ENCODE results near the gene PLXNA4. TPM values are rescaled to one million over a fixed set of nuclear protein-coding genes. Genes with fewer than 3 reads are reported as not detected.

PLXNA4 gene
- total RNA-seq, 2 experiments from 2014 or later = 0.12 to 0.29 TPM

GRCh38 chr7:132245539-132245938, 330.7 kb downstream of the PLXNA4 start:
- Mint-ChIP-seq H3K27me3 (peaks cover 16% of the 10 kb centered on the region), H3K9me3 (peaks cover 8% of the 10 kb centered on the region), H3K4me1 (no peaks in the 10 kb centered on the region)

GRCh38 chr7:132244903-132245480, 331.3 kb downstream of the PLXNA4 start:
- H3K4me3 Mint-ChIP-seq = no peak overlapping the region
- H3K36me3 Mint-ChIP-seq = no peaks in the 10 kb centered on the region
- H3K4me1 Mint-ChIP-seq = no peaks in the 10 kb centered on the region
- H3K27ac Mint-ChIP-seq = no peak overlapping the region
- no peak for DNase-seq
- peaks cover 16% of the 10 kb centered on the region for H3K27me3 Mint-ChIP-seq
- peaks cover 8% of the 10 kb centered on the region for H3K9me3 Mint-ChIP-seq

More at GRCh38 chr7:132245539-132245938, 330.7 kb downstream of the PLXNA4 start:
- no peaks in the 10 kb centered on the region for H3K36me3 Mint-ChIP-seq
- DNase-seq = no peak
- no peak overlapping the region for H3K27ac Mint-ChIP-seq
- H3K4me3 Mint-ChIP-seq = no peak overlapping the region

- DNase-seq = no peak
- H3K27ac Mint-ChIP-seq = no peak overlapping the region
- H3K4me1 Mint-ChIP-seq = no peaks in the 10 kb centered on the region
- H3K4me3 Mint-ChIP-seq = no peak overlapping the region
- H3K27me3 Mint-ChIP-seq = peaks cover 16% of the 10 kb centered on the region
- no peaks in the 10 kb centered on the region for H3K36me3 Mint-ChIP-seq
- peaks cover 8% of the 10 kb centered on the region for H3K9me3 Mint-ChIP-seq
These were observed 332.8 kb downstream of the PLXNA4 start for GRCh38 chr7:132243463-132243862.

DNA sequence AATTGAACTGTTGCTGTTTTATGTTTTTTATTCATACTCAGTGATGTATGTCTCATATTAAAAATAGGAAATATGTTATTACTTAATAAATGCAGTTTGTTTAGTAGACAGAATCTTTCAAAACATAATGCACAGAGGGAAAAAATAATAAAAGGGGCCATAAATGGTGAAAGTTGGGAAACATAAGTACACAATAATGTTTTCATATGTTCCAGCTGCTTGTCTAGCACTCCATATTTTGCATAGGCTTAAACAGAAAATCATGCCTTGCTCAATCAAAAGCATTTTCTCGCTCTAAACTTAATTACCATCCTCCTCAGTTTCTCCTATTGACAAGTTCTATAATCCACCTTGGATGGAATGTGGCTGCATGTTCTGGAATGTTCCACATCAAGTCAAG, 333.2 kb downstream of the PLXNA4 start:
- H3K27ac Mint-ChIP-seq = no peak overlapping the region
- H3K36me3 Mint-ChIP-seq = no peaks in the 10 kb centered on the region
- DNase-seq = no peak
- H3K4me1 Mint-ChIP-seq = no peaks in the 10 kb centered on the region
- no peak overlapping the region for H3K4me3 Mint-ChIP-seq
- H3K27me3 Mint-ChIP-seq = peaks cover 16% of the 10 kb centered on the region
- peaks cover 8% of the 10 kb centered on the region for H3K9me3 Mint-ChIP-seq

DNA sequence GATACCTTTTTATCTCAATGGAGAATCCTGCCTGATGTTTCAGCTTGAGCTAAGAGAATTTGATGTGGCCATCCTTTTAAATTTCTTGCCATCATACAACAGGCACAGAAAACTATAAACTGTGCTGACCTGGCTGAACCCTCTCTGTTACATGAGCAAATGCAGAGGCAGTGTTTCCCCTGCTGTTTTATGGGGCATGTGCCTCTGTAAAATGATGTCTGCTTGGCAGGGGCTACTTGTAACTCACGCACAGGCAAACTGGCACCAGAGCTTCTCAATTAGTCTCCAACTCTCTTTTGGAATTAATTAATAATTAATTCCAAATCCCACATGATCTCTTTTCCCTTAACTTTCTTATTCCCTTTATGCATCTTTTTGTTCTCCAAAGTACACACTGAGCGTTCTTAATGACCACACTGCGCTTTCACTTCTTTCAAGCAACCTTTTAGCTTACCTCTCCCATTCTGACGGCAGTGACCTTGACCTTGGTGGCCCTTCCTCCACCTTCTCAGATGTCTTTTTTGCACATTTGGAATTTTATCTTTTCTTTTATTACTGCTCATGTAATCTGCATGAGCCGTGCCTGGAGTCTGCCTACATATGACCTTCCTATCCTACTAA, 334.0 kb downstream of the PLXNA4 start:
- Mint-ChIP-seq H3K27ac (no peak overlapping the region), H3K4me1 (no peaks in the 10 kb centered on the region), H3K9me3 (peaks cover 8% of the 10 kb centered on the region), H3K27me3 (peaks cover 16% of the 10 kb centered on the region), H3K4me3 (no peak overlapping the region), H3K36me3 (no peaks in the 10 kb centered on the region)
- no peak for DNase-seq

GRCh38 chr7:132240821-132241422, 335.3 kb downstream of the PLXNA4 start:
- H3K4me1 Mint-ChIP-seq = no peaks in the 10 kb centered on the region
- no peak for DNase-seq

GRCh38 chr7:132240262-132240661, 336.0 kb downstream of the PLXNA4 start:
- Mint-ChIP-seq H3K27me3 (peaks cover 7% of the 10 kb centered on the region), H3K9me3 (no peaks in the 10 kb centered on the region), H3K4me1 (no peaks in the 10 kb centered on the region), H3K27ac (no peak overlapping the region), H3K36me3 (no peaks in the 10 kb centered on the region), H3K4me3 (no peak overlapping the region)
- DNase-seq = no peak

More at GRCh38 chr7:132240821-132241422, 335.3 kb downstream of the PLXNA4 start:
- Mint-ChIP-seq H3K36me3 (no peaks in the 10 kb centered on the region), H3K4me3 (no peak overlapping the region), H3K9me3 (peaks cover 5% of the 10 kb centered on the region), H3K27ac (no peak overlapping the region), H3K27me3 (peaks cover 12% of the 10 kb centered on the region)

DNA sequence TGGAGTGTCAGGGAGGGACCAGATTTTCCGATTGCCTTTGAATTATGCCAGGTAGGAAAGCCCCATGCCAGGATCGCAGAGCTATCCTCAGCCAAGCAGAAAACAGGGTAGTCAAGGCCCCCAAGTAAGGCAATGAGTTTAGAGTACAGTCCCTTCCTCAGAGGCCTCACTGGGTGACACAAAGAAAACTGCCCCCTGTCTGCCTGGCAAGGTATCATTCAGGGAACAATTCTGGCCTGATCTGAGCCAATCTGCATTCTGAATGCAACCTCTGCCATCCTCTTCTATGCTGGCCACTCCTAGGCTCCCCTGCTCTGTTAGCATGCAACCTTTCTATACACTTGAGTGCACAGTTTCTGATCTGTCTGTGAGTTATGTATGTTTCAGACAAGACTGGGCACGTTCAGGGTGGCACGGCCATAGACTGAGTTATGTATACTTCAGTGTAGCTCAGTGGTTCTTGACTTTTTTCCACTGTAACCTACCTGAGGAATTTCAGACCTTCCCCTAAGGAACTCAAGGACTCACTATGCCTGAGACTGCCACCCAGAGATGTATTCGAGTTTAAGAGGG, 336.8 kb downstream of the PLXNA4 start:
- H3K4me1 Mint-ChIP-seq = no peaks in the 10 kb centered on the region
- peaks cover 1% of the 10 kb centered on the region for H3K27me3 Mint-ChIP-seq
- DNase-seq = no peak
- H3K36me3 Mint-ChIP-seq = no peaks in the 10 kb centered on the region
- H3K27ac Mint-ChIP-seq = no peak overlapping the region
- no peak overlapping the region for H3K4me3 Mint-ChIP-seq
- H3K9me3 Mint-ChIP-seq = no peaks in the 10 kb centered on the region

- no peak for DNase-seq
- H3K4me1 Mint-ChIP-seq = no peaks in the 10 kb centered on the region
- no peak overlapping the region for H3K4me3 Mint-ChIP-seq
- H3K27me3 Mint-ChIP-seq = no peaks in the 10 kb centered on the region
- H3K36me3 Mint-ChIP-seq = no peaks in the 10 kb centered on the region
- no peaks in the 10 kb centered on the region for H3K9me3 Mint-ChIP-seq
- H3K27ac Mint-ChIP-seq = no peak overlapping the region
These were observed 341.6 kb downstream of the PLXNA4 start for GRCh38 chr7:132234711-132235110.

DNA sequence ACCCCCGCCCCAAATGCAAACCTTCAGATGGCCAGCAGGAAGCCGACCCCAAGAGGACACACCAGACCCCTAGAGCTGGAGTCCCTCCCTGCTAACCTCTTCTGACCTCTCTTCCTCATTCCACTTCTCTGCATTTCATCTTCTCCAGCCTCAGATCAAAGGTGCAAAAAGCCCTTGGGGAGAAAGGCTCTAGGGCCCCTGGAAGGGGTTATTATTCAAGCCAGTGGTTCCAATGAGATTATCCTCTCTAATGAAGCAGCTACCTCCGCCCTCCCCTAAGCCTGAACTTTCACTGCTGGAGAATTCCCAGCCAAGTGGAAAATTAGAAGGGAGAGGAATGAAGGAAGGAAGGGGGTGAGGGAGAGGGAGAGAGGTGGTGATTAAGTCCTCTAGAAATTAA, 343.9 kb downstream of the PLXNA4 start:
- Mint-ChIP-seq H3K9me3 (no peaks in the 10 kb centered on the region), H3K36me3 (no peaks in the 10 kb centered on the region), H3K4me3 (no peak overlapping the region), H3K4me1 (no peaks in the 10 kb centered on the region), H3K27ac (no peak overlapping the region), H3K27me3 (no peaks in the 10 kb centered on the region)
- no peak for DNase-seq

DNA sequence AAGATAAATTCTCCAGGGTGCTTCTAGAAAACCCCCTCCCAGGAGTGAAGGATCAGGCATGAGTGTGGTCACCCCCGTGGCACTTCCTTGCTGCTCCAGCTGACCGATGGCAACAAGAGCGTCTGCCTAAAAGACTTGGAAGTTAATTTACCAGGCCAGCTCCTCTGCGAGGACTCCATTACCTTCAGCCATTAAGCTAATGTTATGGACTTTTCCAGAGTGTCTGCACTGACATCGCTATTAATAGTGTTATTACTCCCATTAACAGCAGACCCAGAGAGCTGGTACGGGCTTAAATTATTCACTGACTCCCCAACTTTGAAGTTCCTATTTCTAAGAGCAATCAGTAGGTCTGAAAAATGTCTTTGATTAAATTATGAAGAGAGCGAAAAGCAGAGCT, 345.8 kb downstream of the PLXNA4 start:
- Mint-ChIP-seq H3K9me3 (no peaks in the 10 kb centered on the region), H3K27me3 (no peaks in the 10 kb centered on the region), H3K27ac (no peak overlapping the region), H3K4me1 (no peaks in the 10 kb centered on the region), H3K4me3 (no peak overlapping the region), H3K36me3 (no peaks in the 10 kb centered on the region)
- no peak for DNase-seq

DNA sequence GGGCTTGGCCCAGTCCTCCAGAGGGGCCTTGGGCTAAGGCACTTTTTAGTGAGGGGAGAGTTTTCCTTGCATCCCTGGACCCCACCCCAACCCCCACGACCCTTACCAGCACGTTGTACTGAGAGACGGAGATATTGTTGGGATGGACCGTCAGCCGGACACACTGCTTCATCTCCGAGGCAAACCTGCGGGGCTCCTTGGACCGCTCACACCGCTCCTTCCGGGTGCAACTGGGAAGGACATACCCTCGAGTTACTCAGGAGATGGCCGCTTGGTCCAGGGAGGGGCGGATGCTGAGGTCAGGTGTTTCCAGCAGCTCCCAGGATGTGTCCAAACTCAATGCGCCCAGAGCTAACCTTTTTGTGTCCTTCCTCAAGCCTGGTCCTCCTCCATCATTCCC, 348.0 kb downstream of the PLXNA4 start:
- DNase-seq = no peak
- no peak overlapping the region for H3K4me3 Mint-ChIP-seq
- H3K4me1 Mint-ChIP-seq = no peaks in the 10 kb centered on the region
- no peaks in the 10 kb centered on the region for H3K9me3 Mint-ChIP-seq
- H3K27me3 Mint-ChIP-seq = no peaks in the 10 kb centered on the region
- no peak overlapping the region for H3K27ac Mint-ChIP-seq
- no peaks in the 10 kb centered on the region for H3K36me3 Mint-ChIP-seq

GRCh38 chr7:132226957-132227290, 349.3 kb downstream of the PLXNA4 start:
- H3K27me3 Mint-ChIP-seq = no peaks in the 10 kb centered on the region
- no peaks in the 10 kb centered on the region for H3K4me1 Mint-ChIP-seq
- no peak for DNase-seq
- H3K4me3 Mint-ChIP-seq = no peak overlapping the region
- no peaks in the 10 kb centered on the region for H3K36me3 Mint-ChIP-seq
- H3K27ac Mint-ChIP-seq = no peak overlapping the region
- no peaks in the 10 kb centered on the region for H3K9me3 Mint-ChIP-seq

DNA sequence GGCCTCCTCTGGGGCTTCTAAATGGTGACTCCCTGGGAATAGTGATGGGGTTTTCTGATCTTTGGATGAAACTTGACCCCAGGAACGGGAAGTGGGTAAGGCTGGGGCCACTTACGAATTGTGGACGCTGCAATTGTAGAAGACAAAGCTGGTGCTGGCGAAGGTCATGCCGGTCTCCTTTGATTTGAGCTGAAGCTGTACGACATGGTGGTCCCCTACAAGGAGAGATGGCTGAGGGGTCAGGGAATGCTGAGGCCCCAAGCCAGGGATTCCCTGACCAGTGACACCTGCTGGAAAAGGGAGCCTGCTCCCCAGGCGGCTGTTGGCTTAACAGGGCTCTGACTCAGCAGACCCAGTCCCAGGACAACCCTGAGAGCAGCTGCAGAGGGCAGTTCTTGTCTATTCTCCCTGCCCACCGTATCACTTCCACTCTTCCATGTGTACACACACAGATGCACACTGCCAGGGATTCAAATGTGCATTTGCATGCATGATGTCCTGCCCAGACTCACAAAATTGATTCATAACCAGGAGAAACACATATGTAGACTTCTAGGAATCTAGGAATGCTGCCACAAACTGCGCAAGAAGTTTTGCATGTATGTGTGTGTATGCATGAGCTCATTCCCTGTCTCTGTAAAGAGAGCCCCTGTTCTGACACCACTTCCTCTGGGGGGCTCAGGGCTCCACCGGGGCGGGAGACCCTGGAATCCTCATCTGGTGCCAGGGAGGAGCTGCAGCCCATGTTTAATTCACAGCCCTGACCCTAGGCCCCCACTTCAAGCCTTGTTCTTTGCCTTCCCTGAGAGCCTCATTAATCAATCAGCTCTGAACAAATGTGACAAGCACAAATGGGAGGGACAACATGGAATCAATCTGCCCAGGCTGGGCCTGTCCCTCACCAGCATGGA, 350.0 kb downstream of the PLXNA4 start:
- no peak overlapping the region for H3K27ac Mint-ChIP-seq
- no peak for DNase-seq
- H3K36me3 Mint-ChIP-seq = no peaks in the 10 kb centered on the region
- H3K4me3 Mint-ChIP-seq = no peak overlapping the region
- no peaks in the 10 kb centered on the region for H3K27me3 Mint-ChIP-seq
- no peaks in the 10 kb centered on the region for H3K4me1 Mint-ChIP-seq
- H3K9me3 Mint-ChIP-seq = no peaks in the 10 kb centered on the region
